ENCODE results near the gene FAM3A. TPM values are rescaled to one million over a fixed set of nuclear protein-coding genes. Genes with fewer than 3 reads are reported as not detected.

The FAM3A gene
- total RNA-seq, 1 donor from 2014 or later, result 20.6 TPM

GRCh38 chrX:154458954-154459778, 56.9 kb downstream of the FAM3A start:
- peak; percentile 36 for DNase-seq

- peak; percentile 64 for DNase-seq
Measured at GRCh38 chrX:154458116-154458953, 57.7 kb downstream of the FAM3A start, which contains the start of gene PLXNA3. TSS of gene PLXNA3 (plus strand) at chrX:154458281. CDS start at chrX:154460184, 1,903 bp downstream.

- DNase-seq, result peak; percentile 32
Measured at GRCh38 chrX:154457491-154458115, 58.4 kb downstream of the FAM3A start.

Small RNA genes within 50 kb of the gene (small RNA-seq; reads per million reads assigned to genes)
- gene RN7SL697P (ENCODE audit: low replicate concordance), result not detected

Other genes with a start within 250 kb of the FAM3A start
- gene TEX28, start 221.1 kb downstream of the FAM3A start, total RNA-seq, result not detected
- gene TKTL1, start 220.4 kb downstream of the FAM3A start, total RNA-seq, result 1.6 TPM
- 406 TPM for gene FLNA, start 141.6 kb downstream of the FAM3A start, total RNA-seq
- 23.1 TPM for gene EMD, start 136.9 kb downstream of the FAM3A start, total RNA-seq
- 9,585 TPM for gene RPL10, start 117.9 kb downstream of the FAM3A start, total RNA-seq
- gene DNASE1L1, start 107.0 kb downstream of the FAM3A start, total RNA-seq, result 49.2 TPM
- gene TAFAZZIN, start 104.7 kb downstream of the FAM3A start, total RNA-seq, result 17.0 TPM
- 81.8 TPM for gene ATP6AP1, start 87.6 kb downstream of the FAM3A start, total RNA-seq
- gene GDI1, start 79.1 kb downstream of the FAM3A start, total RNA-seq, result 91.6 TPM
- 27.5 TPM for gene FAM50A, start 72.1 kb downstream of the FAM3A start, total RNA-seq
- gene PLXNA3, start 58.0 kb downstream of the FAM3A start, total RNA-seq, result 15.4 TPM
- gene LAGE3, start 37.0 kb downstream of the FAM3A start, total RNA-seq, result 23.8 TPM
- gene UBL4A, start 29.6 kb downstream of the FAM3A start, total RNA-seq, result 71.7 TPM
- 16.3 TPM for gene SLC10A3, start 25.6 kb downstream of the FAM3A start, total RNA-seq
- 15.0 TPM for gene G6PD, start 30.6 kb upstream of the FAM3A start, total RNA-seq
- 14.0 TPM for gene IKBKG, start 31.4 kb upstream of the FAM3A start, total RNA-seq
- not detected for gene CTAG1A, start 68.9 kb upstream of the FAM3A start, total RNA-seq
- gene CTAG1B, start 103.0 kb upstream of the FAM3A start, total RNA-seq, result not detected
- gene CTAG2, start 137.3 kb upstream of the FAM3A start, total RNA-seq, result not detected
- gene GAB3, start 234.8 kb upstream of the FAM3A start, total RNA-seq, result 9.0 TPM
- gene DKC1, start 246.6 kb upstream of the FAM3A start, total RNA-seq, result 32.2 TPM

Measured in tongue (tissue), 3 donors.